AG04450 (cell line): ENCODE data around the gene ADAMTS2. TPM values are rescaled to one million over a fixed set of nuclear protein-coding genes. Genes with fewer than 3 reads are reported as not detected.

Experiments
- CTCF ChIA-PET: fragments of 300-600, 350-600 bp; formaldehyde crosslinking; extraction: SDS; loops from one replicate; lab custom pipeline; 2022; ENCODE audit warnings: antibody characterized with exemption, inconsistent platforms; lab: Charles Lee
- POLR2A ChIA-PET: fragments of 350-600 bp; formaldehyde crosslinking; extraction: SDS; loops from one replicate; lab custom pipeline; 2021; ENCODE audit warnings: antibody characterized with exemption, inconsistent platforms; lab: Yijun Ruan, JAX
- DNase-seq: peaks from one replicate; pipeline ENCODE4 v3.0.0-alpha.2; 2011; ENCODE audit warnings: low read depth, low spot score
- H3K27ac ChIP-seq: one replicate; pipeline ENCODE4 v1.5.1; 2012; ENCODE audit warnings: low read depth, low read length, control low read depth
- H3K27me3 ChIP-seq: one replicate; pipeline ENCODE4 v1.6.0; 2012; ENCODE audit warnings: low read length; ENCODE audit not compliant: control insufficient read depth, insufficient read depth
- H3K4me3 ChIP-seq: 2 replicates; pipeline ENCODE4 v1.5.1; 2011; ENCODE audit warnings: mild to moderate bottlenecking, low read depth, low read length, control low read depth
- H3K9me3 ChIP-seq: 2 replicates; pipeline ENCODE4 v1.5.1; 2012; ENCODE audit warnings: low read length; ENCODE audit not compliant: control insufficient read depth, insufficient read depth
- polyA plus RNA-seq: library from polyadenylated mRNA; depleted of rRNA; stranded (reverse); fragments of >200 nt; gene quantifications from 2 replicates; pipeline ENCODE4 v1.2.3, GENCODE V29; 2011
- TF ChIP-seq, protein P1 (sequence below): IDR thresholded peaks from 2 replicates; pipeline ENCODE4 v1.5.1; 2011; ENCODE audit warnings: low read depth, low read length, control low read depth, inconsistent platforms

The ADAMTS2 gene
- polyA plus RNA-seq, 1 experiment, result 22.6 TPM

DNA sequence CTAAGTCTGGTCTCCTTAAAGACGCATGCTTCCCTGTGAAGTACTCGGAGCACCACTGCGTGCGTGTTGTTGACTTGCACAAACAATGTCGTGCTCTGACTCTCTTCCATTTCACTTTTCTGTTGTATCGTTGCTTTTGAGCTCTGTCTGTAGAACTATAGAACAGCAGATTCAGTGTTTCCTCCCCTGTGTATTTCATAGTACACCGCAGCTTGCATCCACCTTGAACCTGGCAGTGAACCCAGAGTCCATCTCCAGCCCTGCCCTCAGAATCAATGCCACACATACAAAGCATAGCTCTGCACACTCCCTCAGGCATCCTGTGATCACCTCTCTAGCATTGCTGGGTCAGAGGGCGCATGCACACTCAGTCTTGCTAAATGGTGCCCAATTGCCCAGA lies 37.2 kb upstream of the ADAMTS2 start:
- TF ChIP-seq, protein P1, sequence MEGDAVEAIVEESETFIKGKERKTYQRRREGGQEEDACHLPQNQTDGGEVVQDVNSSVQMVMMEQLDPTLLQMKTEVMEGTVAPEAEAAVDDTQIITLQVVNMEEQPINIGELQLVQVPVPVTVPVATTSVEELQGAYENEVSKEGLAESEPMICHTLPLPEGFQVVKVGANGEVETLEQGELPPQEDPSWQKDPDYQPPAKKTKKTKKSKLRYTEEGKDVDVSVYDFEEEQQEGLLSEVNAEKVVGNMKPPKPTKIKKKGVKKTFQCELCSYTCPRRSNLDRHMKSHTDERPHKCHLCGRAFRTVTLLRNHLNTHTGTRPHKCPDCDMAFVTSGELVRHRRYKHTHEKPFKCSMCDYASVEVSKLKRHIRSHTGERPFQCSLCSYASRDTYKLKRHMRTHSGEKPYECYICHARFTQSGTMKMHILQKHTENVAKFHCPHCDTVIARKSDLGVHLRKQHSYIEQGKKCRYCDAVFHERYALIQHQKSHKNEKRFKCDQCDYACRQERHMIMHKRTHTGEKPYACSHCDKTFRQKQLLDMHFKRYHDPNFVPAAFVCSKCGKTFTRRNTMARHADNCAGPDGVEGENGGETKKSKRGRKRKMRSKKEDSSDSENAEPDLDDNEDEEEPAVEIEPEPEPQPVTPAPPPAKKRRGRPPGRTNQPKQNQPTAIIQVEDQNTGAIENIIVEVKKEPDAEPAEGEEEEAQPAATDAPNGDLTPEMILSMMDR, result no peak
- Histone ChIP-seq H3K27ac (no peak overlapping the region), H3K4me3 (no peak overlapping the region), H3K9me3 (peaks cover 30% of the 10 kb centered on the region; the same call in 1 of the 2 replicates), H3K27me3 (no peaks in the 10 kb centered on the region)
- ChIA-PET CTCF (no interaction called here), POLR2A (no interaction called here)
- no peak for DNase-seq

DNA sequence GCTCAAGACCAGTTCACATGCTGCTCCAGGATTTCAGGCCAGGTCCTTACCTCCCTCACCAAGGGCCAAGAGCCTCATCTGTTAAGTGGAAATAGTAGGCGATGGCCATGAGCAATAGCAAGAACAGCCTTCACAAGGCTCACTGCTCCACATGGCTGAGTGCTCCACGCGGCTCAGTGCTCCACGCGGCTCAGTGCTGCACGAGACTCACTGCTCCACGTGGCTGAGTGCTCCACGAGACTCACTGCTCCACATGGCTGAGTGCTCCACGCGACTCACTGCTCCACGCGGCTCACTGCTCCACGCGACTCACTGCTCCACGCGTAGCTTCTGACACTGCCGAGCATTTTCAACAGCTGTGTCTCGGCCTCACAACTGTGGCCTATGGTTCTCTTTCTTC lies 36.4 kb upstream of the ADAMTS2 start:
- peaks cover 29% of the 10 kb centered on the region; the same call in 1 of the 2 replicates for H3K9me3 ChIP-seq
- ChIA-PET POLR2A (no interaction called here), CTCF (no interaction called here)
- H3K27me3 ChIP-seq, result no peaks in the 10 kb centered on the region
- no peak overlapping the region for H3K4me3 ChIP-seq
- TF ChIP-seq, protein P1, result no peak
- H3K27ac ChIP-seq, result no peak overlapping the region
- DNase-seq, result no peak

DNA sequence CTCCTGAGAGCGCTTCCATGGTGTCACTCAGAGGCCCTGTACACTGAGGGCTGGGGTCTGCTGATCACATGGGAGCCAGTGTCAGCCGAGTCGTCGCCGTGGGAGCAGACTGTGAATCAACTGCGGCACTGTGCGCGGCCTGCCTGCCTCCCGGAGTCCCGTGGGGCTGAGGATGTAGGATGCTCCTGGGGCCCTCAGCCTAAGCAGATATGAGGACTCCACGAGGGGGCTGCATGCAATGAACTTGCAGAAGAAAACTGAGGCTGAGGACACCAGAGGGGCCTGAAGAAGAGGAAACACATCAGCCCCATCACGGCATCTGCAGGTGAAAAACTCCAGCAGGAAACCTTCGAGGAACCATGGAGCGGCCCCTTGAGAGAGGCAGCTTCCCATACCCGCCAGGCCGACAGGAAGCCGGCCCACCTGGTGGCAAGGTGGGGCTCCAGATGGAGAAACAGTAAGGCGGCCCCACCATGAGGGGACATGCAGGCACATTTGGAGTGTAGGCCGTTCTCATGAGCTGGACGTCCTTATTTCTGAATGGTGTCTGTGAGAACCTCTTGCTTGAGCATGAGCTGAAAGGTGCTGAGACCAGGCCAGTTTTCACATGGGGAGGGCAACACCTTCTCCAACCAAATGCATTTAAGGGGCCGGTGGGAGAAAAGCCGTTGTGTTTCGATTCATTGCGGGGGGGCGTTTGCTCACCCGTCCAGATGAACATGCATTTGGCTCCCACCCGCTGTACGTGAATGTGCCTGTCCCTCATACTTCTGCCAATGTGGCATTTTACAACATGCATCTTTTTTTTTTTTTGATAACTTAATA lies 35.2 kb upstream of the ADAMTS2 start:
- ChIA-PET POLR2A (no interaction called here), CTCF (no interaction called here)
- peaks cover 29% of the 10 kb centered on the region; the same call in 1 of the 2 replicates for H3K9me3 ChIP-seq
- no peak overlapping the region for H3K4me3 ChIP-seq
- TF ChIP-seq, protein P1, result no peak
- no peaks in the 10 kb centered on the region for H3K27me3 ChIP-seq
- DNase-seq, result no peak
- no peak overlapping the region for H3K27ac ChIP-seq

DNA sequence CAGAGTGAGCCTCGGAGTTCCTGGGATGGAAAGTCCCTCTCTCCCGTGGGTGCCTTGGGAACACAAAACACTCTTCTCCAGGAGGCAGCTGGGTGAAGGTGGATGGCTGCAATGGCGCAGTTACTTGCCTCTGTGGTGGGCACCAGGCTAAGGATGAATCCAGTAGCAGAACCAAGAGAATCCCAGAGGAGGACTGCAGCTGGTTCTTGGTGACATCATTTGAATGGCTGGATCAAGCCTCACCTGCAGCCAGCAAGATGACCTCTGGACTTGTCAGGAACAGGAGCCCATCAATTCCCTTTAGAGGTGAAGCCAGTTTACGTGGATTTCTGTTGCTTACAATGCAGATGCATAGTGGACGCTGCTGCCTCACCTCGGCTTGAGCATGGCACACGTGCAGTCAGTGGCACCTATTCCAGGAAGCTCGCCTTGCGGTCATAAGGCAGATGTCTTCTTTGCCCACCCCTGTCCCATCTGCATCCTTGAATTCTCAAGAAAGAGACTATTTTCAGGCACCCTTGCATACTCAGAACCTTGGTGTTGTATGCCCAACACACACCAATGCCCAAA lies 34.1 kb upstream of the ADAMTS2 start:
- Histone ChIP-seq H3K27ac (no peak overlapping the region), H3K9me3 (peaks cover 30% of the 10 kb centered on the region; the same call in 1 of the 2 replicates), H3K27me3 (no peaks in the 10 kb centered on the region), H3K4me3 (no peak overlapping the region)
- ChIA-PET POLR2A (no interaction called here), CTCF (no interaction called here)
- TF ChIP-seq, protein P1, result no peak
- no peak for DNase-seq
